Endothelial cell of umbilical vein (primary cell): ENCODE data around the gene SLC25A1. TPM values are rescaled to one million over a fixed set of nuclear protein-coding genes. Genes with fewer than 3 reads are reported as not detected.

Experiments
- BruUV-seq: library from RNA; stranded (reverse); fragments of 400-500 nt; replicated peaks from 2 replicates; lab custom pipeline; 2021; lab: Mats Ljungman, UMichigan
- CTCF ChIA-PET: fragments of 300-600, 350-600 bp; sonication (Branson Sonifier 250); formaldehyde crosslinking; loops from one replicate; lab custom pipeline; 2021; ENCODE audit warnings: antibody characterized with exemption, inconsistent platforms; lab: Charles Lee
- POLR2A ChIA-PET: fragments of 300-600, 350-600 bp; sonication (Branson Sonifier 250); formaldehyde crosslinking; loops from one replicate; lab custom pipeline; 2021; ENCODE audit warnings: antibody characterized with exemption, inconsistent platforms; lab: Charles Lee
- DNase-seq: peaks from one replicate; pipeline ENCODE4 v3.0.0-alpha.2; 2011; ENCODE audit warnings: low read depth, low spot score
- FAIRE-seq: peaks from 2 replicates; lab custom pipeline; 2011; peaks lifted over from hg19 to GRCh38; lab: Jason Lieb, UNC
- H2AFZ ChIP-seq: 2 replicates; pipeline ENCODE4 v1.6.0; 2012; ENCODE audit warnings: low read depth, low read length, control low read depth, inconsistent platforms
- H3K27ac ChIP-seq: 2 replicates; pipeline ENCODE4 v1.5.1; 2011; ENCODE audit warnings: low read depth, mild to moderate bottlenecking, control low read depth, low read length, moderate library complexity; ENCODE audit not compliant: insufficient read depth
- H3K27me3 ChIP-seq, 2 experiments: 2 replicates each; pipeline versions ENCODE4 v1.6.0 to v1.6.1; 2011; ENCODE audit warnings: low read length in 2 of 2, mixed read lengths in 1 of 2; ENCODE audit not compliant: control insufficient read depth in 2 of 2, insufficient read depth in 2 of 2
- H3K36me3 ChIP-seq, 2 experiments: 2 replicates in 1 of 2; 3 replicates in 1 of 2; pipeline ENCODE4 v1.5.1; 2011; ENCODE audit warnings: low read length in 2 of 2, mild to moderate bottlenecking in 1 of 2, moderate library complexity in 1 of 2; ENCODE audit not compliant: control insufficient read depth in 2 of 2, insufficient read depth in 2 of 2; ENCODE audit errors: extremely low read depth in 1 of 2
- H3K4me1 ChIP-seq: 3 replicates; pipeline ENCODE4 v1.5.1; 2011; ENCODE audit warnings: mild to moderate bottlenecking, low read length; ENCODE audit not compliant: control insufficient read depth, insufficient read depth; ENCODE audit errors: extremely low read depth
- H3K4me2 ChIP-seq: 2 replicates; pipeline ENCODE4 v1.6.1; 2011; ENCODE audit warnings: low read length, control low read depth, mixed read lengths; ENCODE audit not compliant: insufficient read depth
- H3K4me3 ChIP-seq, 3 experiments: fragments of 200-600 bp in 1 of 3; sonication (generic), shearing (Covaris generic) in 1 of 3; replicated peaks in 1 of 3; 2 replicates each; pipeline ENCODE4 v1.5.1; 2011 to 2016; ENCODE audit warnings: control low read depth in 3 of 3, low read length in 3 of 3, mild to moderate bottlenecking in 2 of 3, inconsistent platforms in 1 of 3, low read depth in 1 of 3, moderate library complexity in 1 of 3; ENCODE audit not compliant: insufficient read depth in 1 of 3
- H3K79me2 ChIP-seq: 2 replicates; pipeline ENCODE4 v1.6.0; 2012; ENCODE audit warnings: low read length, inconsistent platforms; ENCODE audit not compliant: control insufficient read depth, insufficient read depth
- H3K9ac ChIP-seq: replicated peaks from 2 replicates; pipeline ENCODE3; 2011; ENCODE audit warnings: low read length, control low read depth; ENCODE audit not compliant: insufficient read depth; ENCODE audit errors: extremely low read depth
- H3K9me1 ChIP-seq: replicated peaks from 3 replicates; pipeline ENCODE4 v1.6.0; 2011; ENCODE audit warnings: mild to moderate bottlenecking, low read length; ENCODE audit not compliant: control insufficient read depth, insufficient read depth; ENCODE audit errors: extremely low read depth
- H3K9me3 ChIP-seq: replicated peaks from 2 replicates; pipeline ENCODE4 v1.5.1; 2012; ENCODE audit warnings: low read length, inconsistent platforms; ENCODE audit not compliant: control insufficient read depth, insufficient read depth
- H4K20me1 ChIP-seq: replicated peaks from 2 replicates; pipeline ENCODE3; 2011; ENCODE audit warnings: mild to moderate bottlenecking, low read length; ENCODE audit not compliant: control insufficient read depth, insufficient read depth; ENCODE audit errors: extremely low read depth
- EZH2 ChIP-seq: IDR thresholded peaks from 2 replicates; pipeline ENCODE4 v1.6.1; 2012; ENCODE audit warnings: borderline replicate concordance, low read depth, mild to moderate bottlenecking, moderate library complexity, low read length, inconsistent platforms; ENCODE audit not compliant: severe bottlenecking
- FOS ChIP-seq: IDR thresholded peaks from 2 replicates; pipeline ENCODE4 v1.6.1; 2011; ENCODE audit warnings: mild to moderate bottlenecking, low read length, moderate library complexity, borderline replicate concordance; ENCODE audit not compliant: insufficient read depth
- GATA2 ChIP-seq: IDR thresholded peaks from 2 replicates; pipeline ENCODE4 v1.7.0; 2011; ENCODE audit warnings: low read depth, mild to moderate bottlenecking, moderate library complexity, mixed read lengths, low read length; ENCODE audit not compliant: insufficient read length, insufficient read depth
- JUN ChIP-seq: IDR thresholded peaks from 2 replicates; pipeline ENCODE4 v1.6.1; 2011; ENCODE audit warnings: borderline replicate concordance, low read depth; ENCODE audit not compliant: insufficient read length, insufficient read depth
- MYC ChIP-seq: IDR thresholded peaks from one replicate; pipeline ENCODE4 v1.6.1; 2011; ENCODE audit warnings: mild to moderate bottlenecking, low read depth, low read length
- POLR2A ChIP-seq: IDR thresholded peaks from 2 replicates; pipeline ENCODE4 v1.6.1; 2012; ENCODE audit warnings: low read depth, mild to moderate bottlenecking, control low read depth, low read length
- POLR2AphosphoS5 ChIP-seq: IDR thresholded peaks from 2 replicates; pipeline ENCODE4 v1.6.1; 2012; ENCODE audit warnings: low read depth, mild to moderate bottlenecking, control low read depth, low read length, moderate library complexity; ENCODE audit not compliant: insufficient read depth
- dilution Hi-C: fragments of 300-500 bp; cut with MboI; formaldehyde crosslinking; loops from one replicate; pipeline ENCODE4 v1.15.0; 2019; ENCODE audit warnings: low sequenced_read_pairs; ENCODE audit not compliant: extremely low pct_ligation_motif_present
- intact Hi-C: fragments of 100-400 bp; cut with micrococcal nuclease; formaldehyde crosslinking; loops from one replicate; pipeline ENCODE4 v1.10.0; 2022
- polyA plus RNA-seq, 4 experiments: library from polyadenylated mRNA; depleted of rRNA in 3 of 4; stranded (reverse) in 3 of 4; unstranded in 1 of 4; fragments of >200 nt; gene quantifications; 2 replicates each; pipeline versions ENCODE4 v1.2.1 to v1.2.3, GENCODE V29; 2011 to 2012; ENCODE audit warnings: missing spikeins in 1 of 4
- total RNA-seq: library from RNA; stranded (reverse); gene quantifications from 2 replicates; pipeline ENCODE4 v1.2.3, GENCODE V29; 2021
- TF ChIP-seq, protein P1 (sequence below): IDR thresholded peaks from 2 replicates; pipeline ENCODE4 v1.6.1; 2011; ENCODE audit not compliant: insufficient read depth, insufficient read length
- TF ChIP-seq, protein P2 (sequence below), 2 donors: IDR thresholded peaks; 1 replicate in 1 of 2; 2 replicates in 1 of 2; pipeline ENCODE4 v1.5.1; 2011; ENCODE audit warnings: low read length in 2 of 2, mild to moderate bottlenecking in 2 of 2, moderate library complexity in 2 of 2, control low read depth in 1 of 2, inconsistent platforms in 1 of 2, low read depth in 1 of 2; ENCODE audit not compliant: insufficient read depth in 1 of 2; ENCODE audit errors: extremely low read depth in 1 of 2

The SLC25A1 gene
- total and polyA plus RNA-seq, 2 donors (not counting 3 experiments of a cell fraction or from before 2014, with no cell fraction given) = 80.0 to 94.5 TPM

GRCh38 chr22:19223110-19223509 is 44.6 kb upstream of the SLC25A1 start:
- Histone ChIP-seq H3K27me3 (no peaks in the 10 kb centered on the region), H3K9me1 (no peaks in the 10 kb centered on the region), H3K4me2 (no peak overlapping the region), H3K27ac (no peak overlapping the region), H3K9me3 (no peaks in the 10 kb centered on the region), H3K4me1 (no peaks in the 10 kb centered on the region), H3K4me3 (no peak overlapping the region), H3K36me3 (no peaks in the 10 kb centered on the region), H3K9ac (no peak overlapping the region), H2AFZ (no peak overlapping the region), H4K20me1 (no peaks in the 10 kb centered on the region), H3K79me2 (no peaks in the 10 kb centered on the region)
- DNase-seq = no peak
- TF ChIP-seq EZH2 = no peak
- no peak for TF ChIP-seq MYC
- no peak for TF ChIP-seq POLR2A
- no peak for TF ChIP-seq JUN
- no peak for TF ChIP-seq GATA2
- TF ChIP-seq FOS = no peak
- TF ChIP-seq POLR2AphosphoS5 = no peak
- TF ChIP-seq, protein P1, sequence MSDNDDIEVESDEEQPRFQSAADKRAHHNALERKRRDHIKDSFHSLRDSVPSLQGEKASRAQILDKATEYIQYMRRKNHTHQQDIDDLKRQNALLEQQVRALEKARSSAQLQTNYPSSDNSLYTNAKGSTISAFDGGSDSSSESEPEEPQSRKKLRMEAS = no peak
- TF ChIP-seq, protein P2, sequence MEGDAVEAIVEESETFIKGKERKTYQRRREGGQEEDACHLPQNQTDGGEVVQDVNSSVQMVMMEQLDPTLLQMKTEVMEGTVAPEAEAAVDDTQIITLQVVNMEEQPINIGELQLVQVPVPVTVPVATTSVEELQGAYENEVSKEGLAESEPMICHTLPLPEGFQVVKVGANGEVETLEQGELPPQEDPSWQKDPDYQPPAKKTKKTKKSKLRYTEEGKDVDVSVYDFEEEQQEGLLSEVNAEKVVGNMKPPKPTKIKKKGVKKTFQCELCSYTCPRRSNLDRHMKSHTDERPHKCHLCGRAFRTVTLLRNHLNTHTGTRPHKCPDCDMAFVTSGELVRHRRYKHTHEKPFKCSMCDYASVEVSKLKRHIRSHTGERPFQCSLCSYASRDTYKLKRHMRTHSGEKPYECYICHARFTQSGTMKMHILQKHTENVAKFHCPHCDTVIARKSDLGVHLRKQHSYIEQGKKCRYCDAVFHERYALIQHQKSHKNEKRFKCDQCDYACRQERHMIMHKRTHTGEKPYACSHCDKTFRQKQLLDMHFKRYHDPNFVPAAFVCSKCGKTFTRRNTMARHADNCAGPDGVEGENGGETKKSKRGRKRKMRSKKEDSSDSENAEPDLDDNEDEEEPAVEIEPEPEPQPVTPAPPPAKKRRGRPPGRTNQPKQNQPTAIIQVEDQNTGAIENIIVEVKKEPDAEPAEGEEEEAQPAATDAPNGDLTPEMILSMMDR (IDR thresholded peaks at IDR 0.05; ENCODE audit: extremely low read depth in 1 of 2, insufficient read depth in 1 of 2, low read depth in 1 of 2, low read length in 2 of 2) = no peak
- dilution Hi-C loops (no loop called here), intact Hi-C loops (no loop called here)
- ChIA-PET POLR2A (no interaction called here), CTCF (interaction anchor here (0.8 to 1.1 kb wide), 2 partner anchors 9 to 43 kb away, joined by 3 read pairs; no protein-coding TSS in a partner anchor)
- no TSS peak for BruUV-seq
- no peak for FAIRE-seq
